Activated T-cell treated with anti-CD3 and anti-CD28 coated beads, Interleukin-2, amount 50 U/mL, for 1 hour (primary cell): ENCODE measurements around the gene GSE1.

Experiments used
- DNase-seq: peaks from one replicate; pipeline ENCODE4 v3.0.0-alpha.2; 2020

GSE1 gene

DNA sequence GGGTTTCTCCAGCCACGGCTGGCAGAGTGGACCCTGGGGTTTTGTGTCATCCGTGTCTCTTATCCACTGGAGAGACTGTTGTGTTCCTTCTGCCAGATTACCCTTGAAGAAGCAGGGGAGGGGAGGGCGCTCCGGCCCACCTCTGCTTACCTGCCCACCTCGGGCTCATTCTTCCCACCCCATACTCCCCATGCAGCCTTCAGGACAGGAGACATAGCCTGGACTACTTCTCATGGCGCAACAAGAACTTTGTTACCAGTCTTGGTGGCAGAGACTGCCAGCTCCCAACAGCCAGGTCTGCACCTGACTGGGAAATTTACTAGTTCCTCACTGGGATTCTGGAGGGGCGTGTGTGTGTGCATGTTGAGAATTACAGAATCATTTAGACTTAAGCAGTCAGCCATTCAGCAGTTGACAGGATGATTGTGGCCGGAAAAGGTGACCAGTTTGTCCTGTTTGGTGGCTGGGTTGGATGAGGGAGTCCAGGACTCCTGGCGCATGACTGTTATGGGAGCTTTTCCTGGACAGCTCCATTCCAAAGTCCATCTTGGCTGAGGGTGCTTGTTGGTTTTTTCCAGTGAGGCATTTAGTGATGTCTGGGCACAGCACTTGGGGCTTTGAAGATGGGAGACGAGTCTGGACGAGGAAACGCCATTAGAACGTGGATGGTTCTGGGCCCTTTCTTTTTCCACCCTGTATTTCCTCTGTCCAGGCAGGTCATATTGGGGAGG lies 8.7 kb downstream of the GSE1 start:
- no peak for DNase-seq

- DNase-seq = no peak
Measured at GRCh38 chr16:85622683-85623082, 9.6 kb downstream of the GSE1 start.

- no peak for DNase-seq
Measured at GRCh38 chr16:85623250-85623649, 10.1 kb downstream of the GSE1 start.

DNA sequence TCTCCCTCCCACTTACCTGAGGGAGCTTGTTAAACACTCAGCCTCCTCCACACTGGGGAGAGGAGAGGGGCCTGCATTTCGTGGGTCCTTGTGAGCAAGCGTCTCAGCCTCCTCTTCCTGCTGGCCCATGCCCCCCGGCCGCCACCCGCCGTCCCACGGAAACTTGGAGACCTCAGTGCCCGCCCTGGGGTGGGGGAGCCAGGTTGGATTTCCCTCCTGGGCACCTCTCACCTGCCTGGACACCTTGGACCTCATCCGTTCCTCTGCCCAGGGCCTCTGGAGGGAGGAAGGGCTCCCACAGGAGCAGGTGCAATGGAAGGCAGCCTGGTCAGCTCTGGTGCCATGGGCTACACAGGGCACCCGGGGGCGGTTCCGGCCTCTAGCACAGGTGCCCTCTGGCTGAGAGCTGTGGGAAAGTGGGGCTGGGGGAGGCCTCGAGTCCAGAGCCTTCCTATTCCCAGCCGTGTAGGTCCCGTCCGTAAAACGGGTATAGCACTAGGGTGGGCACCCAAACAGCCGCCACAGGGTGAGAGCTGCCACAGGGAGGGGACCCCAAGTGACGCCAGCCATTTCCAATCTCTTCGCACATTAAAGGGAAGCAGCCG lies 11.0 kb downstream of the GSE1 start:
- DNase-seq = no peak

- DNase-seq = no peak
Measured at GRCh38 chr16:85624646-85625045, 11.5 kb downstream of the GSE1 start.

DNA sequence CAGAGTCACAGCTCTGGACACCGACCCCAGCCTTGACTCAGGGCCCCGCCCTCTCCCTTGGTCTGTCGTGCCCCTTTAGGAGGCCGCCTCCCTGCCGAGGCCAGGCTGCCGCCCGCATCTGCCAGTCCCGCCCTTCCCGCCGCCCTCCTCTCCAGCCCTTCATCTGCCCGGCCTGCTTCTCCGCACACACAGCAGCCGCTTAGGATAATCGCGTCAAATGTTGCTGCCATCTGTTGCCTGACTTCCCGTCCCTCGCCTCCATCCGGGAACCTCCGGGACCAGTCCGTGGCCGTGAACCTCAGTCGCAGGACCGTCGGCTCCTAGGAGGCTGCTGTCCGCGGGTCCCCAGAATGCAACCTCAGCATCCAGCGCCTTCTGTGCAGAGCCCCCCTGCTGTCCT lies 11.9 kb downstream of the GSE1 start:
- no peak for DNase-seq

GRCh38 chr16:85625485-85626117 lies 12.5 kb downstream of the GSE1 start:
- DNase-seq = no peak

DNA sequence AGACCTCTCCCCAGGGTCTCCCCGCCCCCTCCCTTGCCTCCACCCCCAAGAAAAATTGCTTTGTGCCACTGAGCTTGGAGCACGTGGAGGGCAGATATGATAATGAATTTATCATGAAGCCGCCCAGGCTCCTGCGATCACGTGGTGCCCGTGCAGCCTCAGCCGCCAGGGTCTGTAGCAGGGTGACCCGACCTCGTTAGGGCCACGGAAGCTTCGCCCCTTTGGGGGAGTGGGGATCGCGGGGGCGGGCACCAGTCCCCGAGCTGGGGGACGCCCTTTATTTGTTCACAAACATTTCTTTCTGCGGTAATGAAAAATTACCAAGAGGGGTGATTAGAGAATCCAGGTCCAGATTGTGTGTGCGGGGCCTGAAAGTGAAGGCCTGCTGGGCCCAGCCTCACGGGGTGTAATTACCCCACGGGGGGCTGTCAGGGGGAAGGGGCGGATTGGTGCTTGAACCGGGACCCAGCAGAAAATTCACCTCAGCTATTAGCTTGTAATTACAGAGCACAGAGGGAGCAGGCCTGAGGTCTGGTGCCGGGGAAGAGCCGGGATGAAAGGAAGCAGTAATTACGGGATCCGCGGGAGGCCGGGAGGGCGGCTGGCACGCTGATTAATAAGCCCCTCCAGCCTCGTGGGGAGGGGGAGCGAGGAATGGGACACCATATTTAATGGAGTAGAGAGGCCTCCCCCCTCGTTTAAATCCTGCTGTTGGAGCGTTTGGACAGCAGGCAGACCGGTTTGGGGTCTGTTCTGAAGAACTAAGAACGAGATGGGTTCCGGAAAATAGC lies 13.3 kb downstream of the GSE1 start:
- DNase-seq = no peak

DNA sequence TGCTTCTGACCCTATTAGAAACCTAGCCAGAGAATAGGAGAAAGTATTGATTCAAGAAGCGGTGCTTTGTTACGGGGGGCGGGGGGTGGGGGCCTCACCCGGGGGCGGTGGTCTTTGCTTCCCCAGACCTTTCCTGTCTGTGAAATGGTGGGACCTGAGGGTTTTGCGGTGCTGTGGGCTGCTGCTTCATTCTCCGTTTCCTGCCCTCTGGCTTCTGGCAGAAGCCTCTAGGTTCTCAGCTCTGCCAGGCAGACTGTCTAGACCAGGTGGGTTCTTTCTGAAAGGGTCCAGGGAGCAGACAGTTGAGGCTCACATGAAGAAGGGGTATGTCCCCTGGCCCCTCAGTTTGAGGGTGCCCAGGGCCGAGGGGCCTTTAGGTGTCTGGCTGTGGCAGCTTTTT lies 14.0 kb downstream of the GSE1 start:
- no peak for DNase-seq

DNA sequence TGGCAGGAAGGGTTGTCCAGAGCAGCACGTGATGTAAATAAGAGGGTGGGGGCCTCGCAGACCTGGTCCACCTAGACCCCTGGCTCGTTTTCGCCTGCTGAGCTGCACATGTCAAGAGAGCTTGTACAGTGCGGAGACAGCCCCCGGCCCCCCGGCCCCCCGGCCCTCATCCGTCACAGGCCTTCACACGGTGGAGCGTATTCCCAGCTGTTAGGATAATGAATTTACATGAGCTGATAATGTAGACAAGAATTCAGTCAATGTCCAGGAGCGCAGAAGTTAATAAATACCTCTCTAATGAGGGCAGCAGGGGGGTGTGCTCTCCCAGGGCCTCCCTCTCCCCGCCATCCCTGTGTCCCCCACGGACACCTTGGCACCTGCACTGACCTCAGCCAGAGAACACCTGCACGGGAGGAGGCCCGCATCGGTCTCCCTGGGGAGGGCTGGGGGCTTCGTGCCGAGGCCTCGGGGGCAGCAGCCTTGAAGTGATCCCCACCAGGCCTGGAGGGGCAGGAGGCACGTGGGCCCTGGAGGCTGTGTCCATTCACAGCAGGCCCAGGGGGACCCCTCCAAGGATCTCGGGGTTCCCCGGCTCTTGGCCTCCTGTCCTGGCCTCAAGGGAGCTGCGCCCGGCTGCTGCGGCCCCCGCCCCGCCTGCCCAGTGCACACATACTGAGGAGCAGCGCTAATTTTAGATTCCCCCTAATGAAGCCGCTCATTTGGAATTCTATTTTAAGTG lies 14.6 kb downstream of the GSE1 start:
- no peak for DNase-seq

- DNase-seq = no peak
Measured at GRCh38 chr16:85628265-85628556, 15.1 kb downstream of the GSE1 start.

- DNase-seq = no peak
Measured at GRCh38 chr16:85628645-85629044, 15.5 kb downstream of the GSE1 start.

DNA sequence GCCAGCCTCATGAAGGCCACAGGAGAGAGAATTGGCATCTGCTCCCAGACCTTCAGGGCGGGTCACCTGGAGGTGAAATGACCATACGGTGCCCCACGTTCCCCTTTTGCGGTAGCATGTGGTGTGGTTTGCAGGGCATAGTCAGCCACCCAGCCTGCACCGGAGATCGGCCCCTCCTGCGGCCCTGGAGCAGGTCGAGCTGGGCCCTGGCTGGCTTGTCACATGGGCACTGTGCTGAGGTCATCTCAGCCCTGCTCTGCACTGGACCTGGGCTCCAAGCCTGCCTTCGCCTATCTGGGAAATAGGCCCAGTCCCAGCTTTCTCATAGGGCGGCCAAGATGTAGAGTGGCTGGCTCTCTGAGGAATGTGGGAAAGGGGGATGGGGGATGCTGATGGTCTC lies 16.2 kb downstream of the GSE1 start:
- DNase-seq = no peak

DNA sequence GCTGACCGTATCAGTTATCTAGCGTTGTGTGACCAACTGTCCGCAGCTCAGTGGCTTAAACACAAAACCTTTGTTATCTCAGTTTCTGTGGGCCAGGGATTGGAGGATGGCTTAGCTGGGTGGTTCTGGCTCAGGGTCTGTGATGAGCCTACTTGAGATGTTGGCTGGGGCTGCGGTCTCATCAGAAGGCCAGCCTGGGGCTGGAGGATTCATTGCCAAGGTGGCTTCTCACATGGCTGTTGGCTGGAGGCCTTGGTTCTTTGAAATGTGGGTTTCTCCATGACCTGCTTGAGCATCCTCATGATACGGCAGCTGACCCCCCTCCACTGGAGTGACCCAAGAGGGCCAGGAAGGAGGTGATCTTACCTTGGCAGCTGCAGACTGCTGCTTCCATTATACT lies 16.7 kb downstream of the GSE1 start:
- DNase-seq = no peak

- DNase-seq = no peak
Measured at GRCh38 chr16:85631230-85631629, 18.1 kb downstream of the GSE1 start.

DNA sequence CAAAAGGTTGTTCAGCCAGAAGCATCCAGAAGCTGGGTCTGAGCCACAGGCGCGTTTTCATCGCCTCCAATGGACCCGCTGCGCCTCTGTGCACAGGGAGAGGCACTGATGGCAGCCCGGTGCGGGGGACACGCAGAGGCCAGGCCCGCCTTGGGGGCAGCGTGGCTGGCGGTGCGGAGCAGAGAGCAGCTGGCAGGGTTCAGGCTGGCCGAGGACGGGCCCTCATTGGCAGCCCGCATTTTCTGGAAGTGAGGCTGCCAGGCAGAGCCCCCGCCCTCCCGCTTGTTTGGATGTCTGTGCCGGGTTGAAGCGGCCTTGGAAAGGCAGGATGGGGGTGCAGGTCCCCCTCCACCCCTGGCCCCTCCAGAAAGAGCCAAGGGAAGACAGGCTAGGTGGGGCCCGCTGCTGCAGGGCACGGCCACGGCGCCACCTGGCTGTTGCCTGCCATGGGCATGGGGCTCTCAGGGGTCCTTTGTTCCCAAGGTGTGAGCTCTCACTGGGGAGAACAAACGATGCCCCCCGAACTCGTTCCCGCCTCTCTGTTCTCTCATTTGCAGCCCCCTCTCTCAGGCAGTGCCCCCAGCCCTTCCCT lies 18.8 kb downstream of the GSE1 start:
- no peak for DNase-seq

DNA sequence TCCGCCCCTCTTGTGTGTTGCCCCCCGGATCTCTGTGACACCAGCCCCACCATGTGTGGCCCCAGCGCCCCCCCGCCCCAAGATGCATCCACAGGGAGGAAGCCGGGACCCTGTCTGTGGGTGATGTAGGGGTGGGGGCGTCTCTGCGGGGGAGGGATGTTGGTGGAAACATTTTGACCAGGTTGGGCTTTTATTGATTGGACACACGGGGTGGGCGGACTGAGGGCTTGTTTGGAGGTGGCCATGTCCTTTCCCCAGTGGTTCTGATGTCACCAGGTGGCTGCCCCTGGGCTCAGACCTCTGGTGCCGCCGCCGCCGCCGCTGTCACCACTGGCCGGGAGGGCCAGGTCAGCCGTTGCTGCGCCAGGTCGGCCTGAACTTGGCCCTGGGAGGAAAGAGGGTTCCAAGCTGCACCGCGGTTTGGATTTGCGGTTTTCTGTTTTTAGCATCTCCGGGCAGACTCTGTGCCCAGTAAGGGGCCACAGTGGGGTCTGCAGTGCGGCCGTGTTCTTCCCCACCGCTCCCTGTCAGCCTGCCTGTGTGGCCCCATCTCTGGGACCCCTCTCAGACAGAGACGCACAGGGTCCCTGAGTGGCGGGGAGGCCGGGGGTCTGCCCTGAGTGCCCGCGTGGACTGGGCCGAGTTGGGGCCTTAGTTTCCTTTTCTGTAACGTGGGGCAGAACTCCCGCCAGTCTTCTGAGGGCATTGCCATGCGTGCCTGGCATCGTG lies 19.8 kb downstream of the GSE1 start:
- no peak for DNase-seq

GRCh38 chr16:85633438-85633743 lies 20.3 kb downstream of the GSE1 start:
- no peak for DNase-seq

DNA sequence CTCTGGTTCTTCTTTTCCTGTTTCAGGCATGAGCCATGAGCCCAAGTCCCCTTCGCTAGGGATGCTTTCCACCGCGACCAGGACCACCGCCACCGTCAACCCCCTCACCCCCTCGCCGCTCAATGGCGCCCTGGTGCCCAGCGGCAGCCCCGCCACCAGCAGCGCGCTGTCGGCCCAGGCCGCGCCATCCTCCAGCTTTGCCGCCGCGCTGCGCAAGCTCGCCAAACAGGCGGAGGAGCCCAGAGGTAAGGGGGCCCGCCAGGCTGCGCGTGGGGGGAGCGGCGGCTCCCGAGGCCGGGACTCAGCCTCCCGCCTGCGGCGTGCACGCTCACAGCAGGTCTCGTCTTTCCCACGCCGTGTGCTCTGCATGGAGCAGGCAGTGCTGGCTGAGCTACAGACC lies 20.8 kb downstream of the GSE1 start:
- no peak for DNase-seq

DNA sequence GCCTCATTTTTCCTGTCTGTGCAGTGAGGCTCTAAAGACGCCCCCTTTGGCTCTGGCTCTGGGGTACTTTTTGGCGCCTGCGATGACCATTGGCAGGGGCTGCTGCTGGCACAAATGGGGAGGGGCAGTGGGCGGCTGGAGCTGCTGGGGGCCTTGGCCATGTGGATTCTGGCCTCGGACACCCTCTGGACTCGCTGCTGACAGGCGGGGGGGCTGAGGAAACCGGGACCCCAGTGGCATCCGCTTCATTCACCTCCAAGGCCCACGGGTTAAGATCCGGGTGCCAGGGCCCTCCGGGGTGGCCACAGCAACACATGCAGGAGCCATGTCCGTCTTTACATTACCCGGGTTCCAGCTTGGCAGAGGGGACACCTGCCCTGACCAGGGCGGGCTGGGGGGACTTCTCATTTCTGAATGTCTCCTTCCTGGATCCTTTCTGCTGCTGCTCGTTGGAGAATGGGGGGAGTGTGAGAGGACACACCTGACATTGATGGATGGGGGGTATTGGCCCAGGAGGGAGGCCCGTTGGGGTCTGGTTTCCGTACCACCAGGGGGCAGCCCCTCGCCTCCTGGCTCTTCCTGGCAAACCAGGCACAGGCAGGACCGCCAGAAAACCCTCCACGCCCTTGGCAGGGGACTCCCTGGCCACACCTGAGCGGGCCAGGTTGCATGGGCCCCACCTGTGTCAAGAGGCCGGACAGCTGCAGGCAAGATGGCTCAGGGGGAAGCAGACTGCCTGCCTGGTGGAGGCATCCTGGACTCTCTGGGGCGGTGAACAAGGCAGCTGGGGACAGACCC lies 21.8 kb downstream of the GSE1 start:
- DNase-seq = no peak

GRCh38 chr16:85635545-85636140 lies 22.5 kb downstream of the GSE1 start:
- DNase-seq = no peak
